GM12878 (cell line): ENCODE measurements around the gene NEU1. TPM values are rescaled to one million over a fixed set of nuclear protein-coding genes. Genes with fewer than 3 reads are reported as not detected.

Source experiments
- CHD1 ChIP-seq: IDR thresholded peaks from 2 replicates; pipeline ENCODE4 v1.6.1; 2012; ENCODE audit warnings: low read depth, low read length, improper control_type of control experiment
- GABPA ChIP-seq: IDR thresholded peaks from 2 replicates; pipeline ENCODE4 v1.6.1; 2014; ENCODE audit warnings: antibody characterized with exemption, low read depth, mild to moderate bottlenecking, inconsistent platforms
- JUNB ChIP-seq: IDR thresholded peaks from 2 replicates; pipeline ENCODE4 v1.6.1; 2016; ENCODE audit warnings: antibody characterized with exemption, mild to moderate bottlenecking
- LARP7 ChIP-seq: fragments of 450-650 bp; IDR thresholded peaks from 2 replicates; pipeline ENCODE4 v1.6.1; 2017; ENCODE audit warnings: mild to moderate bottlenecking
- PML ChIP-seq: IDR thresholded peaks from 2 replicates; pipeline ENCODE4 v1.6.1; 2012; ENCODE audit warnings: low read length, inconsistent platforms
- POLR2A ChIP-seq: IDR thresholded peaks from 2 replicates; pipeline ENCODE4 v1.6.1; 2011; ENCODE audit warnings: low read depth, mild to moderate bottlenecking, low read length
- POLR2AphosphoS2 ChIP-seq: IDR thresholded peaks from 2 replicates; pipeline ENCODE4 v1.6.1; 2011; ENCODE audit warnings: low read depth, mild to moderate bottlenecking, low read length, improper control_type of control experiment, moderate library complexity
- RCOR1 ChIP-seq: conservative IDR thresholded peaks from 2 replicates; pipeline ENCODE4 v1.6.1; 2012; ENCODE audit warnings: low read depth, low read length, improper control_type of control experiment
- TARDBP ChIP-seq: IDR thresholded peaks from 2 replicates; pipeline ENCODE4 v1.6.1; 2016; ENCODE audit warnings: borderline replicate concordance
- TCF3 ChIP-seq: IDR thresholded peaks from 2 replicates; pipeline ENCODE4 v1.6.1; 2012; ENCODE audit warnings: low read depth, mild to moderate bottlenecking, low read length, borderline replicate concordance; ENCODE audit not compliant: insufficient read depth
- polyA plus RNA-seq, 11 experiments: library from polyadenylated mRNA; depleted of rRNA in 4 of 11; unstranded in 6 of 11; stranded (reverse) in 5 of 11; fragments of >200 nt; fragmentation: Nextera tagmentation in 4 of 11; fragmentation: Illumina TruSeq in 1 of 11; extraction: Ambion mirVana in 4 of 11; extraction: Trizol in 1 of 11; gene quantifications; 1 replicate in 1 of 11; 2 replicates in 10 of 11; pipeline versions ENCODE4 v1.2.1 to v1.2.3, GENCODE V29; 2011 to 2016; ENCODE audit warnings: inconsistent platforms in 2 of 11, missing spikeins in 2 of 11, low read depth in 1 of 11
- total RNA-seq, 4 experiments: library from RNA; depleted of rRNA in 3 of 4; stranded (reverse); fragments of >200 nt in 3 of 4; fragmentation: Illumina TruSeq in 1 of 4; extraction: Trizol in 1 of 4; gene quantifications; 2 replicates each; pipeline versions ENCODE4 v1.2.1 to v1.2.3, GENCODE V29; 2013 to 2021
- TF ChIP-seq, protein P1 (sequence below): fragments of 450-650 bp; IDR thresholded peaks from 2 replicates; pipeline ENCODE4 v1.6.1; 2018; ENCODE audit warnings: borderline replicate concordance, mild to moderate bottlenecking; ENCODE audit not compliant: partially characterized antibody
- TF ChIP-seq, protein P2 (sequence below): fragments of 450-650 bp; formaldehyde crosslinking; IDR thresholded peaks from 2 replicates; pipeline ENCODE4 v1.5.0; 2022; ENCODE audit warnings: mild to moderate bottlenecking, missing genetic modification characterization
- TF ChIP-seq, protein P3 (sequence below): fragments of 150-350 bp; IDR thresholded peaks from 2 replicates; pipeline ENCODE4 v1.6.1; 2016; ENCODE audit warnings: low read depth, low read length
- TF ChIP-seq, protein P4 (sequence below): fragments of 450-650 bp; IDR thresholded peaks from 2 replicates; pipeline ENCODE4 v1.6.1; 2017; ENCODE audit warnings: low read depth, mild to moderate bottlenecking, moderate library complexity
- TF ChIP-seq, protein P5 (sequence below): fragments of 450-650 bp; formaldehyde crosslinking; IDR thresholded peaks from 2 replicates; pipeline ENCODE4 v1.4.0; 2022; ENCODE audit warnings: mild to moderate bottlenecking, moderate library complexity

Gene NEU1
- total and polyA plus RNA-seq, 10 of the 15 experiments (the other 5 are each of a cell fraction or from before 2014, with no cell fraction given) = 7.2 to 26.9 (median 21.6) TPM

DNA sequence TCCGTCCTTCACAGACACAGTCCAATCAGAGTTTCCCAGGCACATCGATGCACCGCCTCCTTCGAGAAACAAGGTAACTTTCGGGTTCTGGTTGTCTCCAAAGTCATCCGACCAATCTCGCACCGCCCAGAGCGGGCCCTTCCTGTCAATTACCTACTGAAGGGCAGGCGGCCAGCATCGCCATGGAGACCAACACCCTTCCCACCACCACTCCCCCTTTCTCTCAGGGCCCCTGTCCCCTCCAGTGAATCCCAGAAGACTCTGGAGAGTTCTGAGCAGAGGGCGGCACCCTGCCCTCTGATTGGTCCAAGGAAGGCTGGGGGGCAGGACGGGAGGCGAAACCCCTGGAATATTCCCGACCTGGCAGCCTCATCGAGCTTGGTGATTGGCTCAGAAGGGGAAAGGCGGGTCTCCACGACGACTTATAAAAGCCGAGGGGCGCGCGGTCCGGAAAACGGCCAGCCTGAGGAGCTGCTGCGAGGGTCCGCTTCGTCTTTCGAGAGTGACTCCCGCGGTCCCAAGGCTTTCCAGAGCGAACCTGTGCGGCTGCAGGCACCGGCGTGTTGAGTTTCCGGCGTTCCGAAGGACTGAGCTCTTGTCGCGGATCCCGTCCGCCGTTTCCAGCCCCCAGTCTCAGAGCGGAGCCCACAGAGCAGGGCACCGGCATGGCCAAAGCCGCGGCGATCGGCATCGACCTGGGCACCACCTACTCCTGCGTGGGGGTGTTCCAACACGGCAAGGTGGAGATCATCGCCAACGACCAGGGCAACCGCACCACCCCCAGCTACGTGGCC lies 35.1 kb downstream of the NEU1 start, which contains the start of gene HSPA1B (continued):
- TF ChIP-seq, protein P1, sequence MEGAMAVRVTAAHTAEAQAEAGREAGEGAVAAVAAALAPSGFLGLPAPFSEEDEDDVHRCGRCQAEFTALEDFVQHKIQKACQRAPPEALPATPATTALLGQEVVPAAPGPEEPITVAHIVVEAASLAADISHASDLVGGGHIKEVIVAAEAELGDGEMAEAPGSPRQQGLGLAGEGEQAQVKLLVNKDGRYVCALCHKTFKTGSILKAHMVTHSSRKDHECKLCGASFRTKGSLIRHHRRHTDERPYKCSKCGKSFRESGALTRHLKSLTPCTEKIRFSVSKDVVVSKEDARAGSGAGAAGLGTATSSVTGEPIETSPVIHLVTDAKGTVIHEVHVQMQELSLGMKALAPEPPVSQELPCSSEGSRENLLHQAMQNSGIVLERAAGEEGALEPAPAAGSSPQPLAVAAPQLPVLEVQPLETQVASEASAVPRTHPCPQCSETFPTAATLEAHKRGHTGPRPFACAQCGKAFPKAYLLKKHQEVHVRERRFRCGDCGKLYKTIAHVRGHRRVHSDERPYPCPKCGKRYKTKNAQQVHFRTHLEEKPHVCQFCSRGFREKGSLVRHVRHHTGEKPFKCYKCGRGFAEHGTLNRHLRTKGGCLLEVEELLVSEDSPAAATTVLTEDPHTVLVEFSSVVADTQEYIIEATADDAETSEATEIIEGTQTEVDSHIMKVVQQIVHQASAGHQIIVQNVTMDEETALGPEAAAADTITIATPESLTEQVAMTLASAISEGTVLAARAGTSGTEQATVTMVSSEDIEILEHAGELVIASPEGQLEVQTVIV = no peak
- TF ChIP-seq TCF3 (0 out of 2 replicates have a peak, but pooled peaks have one; percentile 53), POLR2A (peak; percentile 95), GABPA (no peak), LARP7 (peak; percentile 66; the same call in 1 of the 2 replicates), POLR2AphosphoS2 (peak; percentile 93), TARDBP (no peak), CHD1 (no peak), PML (peak; percentile 93), JUNB (no peak), RCOR1 (0 out of 2 replicates have a peak, but pooled peaks have one; percentile 82)
- TF ChIP-seq, protein P2, sequence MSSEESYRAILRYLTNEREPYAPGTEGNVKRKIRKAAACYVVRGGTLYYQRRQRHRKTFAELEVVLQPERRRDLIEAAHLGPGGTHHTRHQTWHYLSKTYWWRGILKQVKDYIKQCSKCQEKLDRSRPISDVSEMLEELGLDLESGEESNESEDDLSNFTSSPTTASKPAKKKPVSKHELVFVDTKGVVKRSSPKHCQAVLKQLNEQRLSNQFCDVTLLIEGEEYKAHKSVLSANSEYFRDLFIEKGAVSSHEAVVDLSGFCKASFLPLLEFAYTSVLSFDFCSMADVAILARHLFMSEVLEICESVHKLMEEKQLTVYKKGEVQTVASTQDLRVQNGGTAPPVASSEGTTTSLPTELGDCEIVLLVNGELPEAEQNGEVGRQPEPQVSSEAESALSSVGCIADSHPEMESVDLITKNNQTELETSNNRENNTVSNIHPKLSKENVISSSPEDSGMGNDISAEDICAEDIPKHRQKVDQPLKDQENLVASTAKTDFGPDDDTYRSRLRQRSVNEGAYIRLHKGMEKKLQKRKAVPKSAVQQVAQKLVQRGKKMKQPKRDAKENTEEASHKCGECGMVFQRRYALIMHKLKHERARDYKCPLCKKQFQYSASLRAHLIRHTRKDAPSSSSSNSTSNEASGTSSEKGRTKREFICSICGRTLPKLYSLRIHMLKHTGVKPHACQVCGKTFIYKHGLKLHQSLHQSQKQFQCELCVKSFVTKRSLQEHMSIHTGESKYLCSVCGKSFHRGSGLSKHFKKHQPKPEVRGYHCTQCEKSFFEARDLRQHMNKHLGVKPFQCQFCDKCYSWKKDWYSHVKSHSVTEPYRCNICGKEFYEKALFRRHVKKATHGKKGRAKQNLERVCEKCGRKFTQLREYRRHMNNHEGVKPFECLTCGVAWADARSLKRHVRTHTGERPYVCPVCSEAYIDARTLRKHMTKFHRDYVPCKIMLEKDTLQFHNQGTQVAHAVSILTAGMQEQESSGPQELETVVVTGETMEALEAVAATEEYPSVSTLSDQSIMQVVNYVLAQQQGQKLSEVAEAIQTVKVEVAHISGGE (CRISPR knock-in tag) = 0 out of 2 replicates have a peak, but pooled peaks have one; percentile 14
- TF ChIP-seq, protein P3, sequence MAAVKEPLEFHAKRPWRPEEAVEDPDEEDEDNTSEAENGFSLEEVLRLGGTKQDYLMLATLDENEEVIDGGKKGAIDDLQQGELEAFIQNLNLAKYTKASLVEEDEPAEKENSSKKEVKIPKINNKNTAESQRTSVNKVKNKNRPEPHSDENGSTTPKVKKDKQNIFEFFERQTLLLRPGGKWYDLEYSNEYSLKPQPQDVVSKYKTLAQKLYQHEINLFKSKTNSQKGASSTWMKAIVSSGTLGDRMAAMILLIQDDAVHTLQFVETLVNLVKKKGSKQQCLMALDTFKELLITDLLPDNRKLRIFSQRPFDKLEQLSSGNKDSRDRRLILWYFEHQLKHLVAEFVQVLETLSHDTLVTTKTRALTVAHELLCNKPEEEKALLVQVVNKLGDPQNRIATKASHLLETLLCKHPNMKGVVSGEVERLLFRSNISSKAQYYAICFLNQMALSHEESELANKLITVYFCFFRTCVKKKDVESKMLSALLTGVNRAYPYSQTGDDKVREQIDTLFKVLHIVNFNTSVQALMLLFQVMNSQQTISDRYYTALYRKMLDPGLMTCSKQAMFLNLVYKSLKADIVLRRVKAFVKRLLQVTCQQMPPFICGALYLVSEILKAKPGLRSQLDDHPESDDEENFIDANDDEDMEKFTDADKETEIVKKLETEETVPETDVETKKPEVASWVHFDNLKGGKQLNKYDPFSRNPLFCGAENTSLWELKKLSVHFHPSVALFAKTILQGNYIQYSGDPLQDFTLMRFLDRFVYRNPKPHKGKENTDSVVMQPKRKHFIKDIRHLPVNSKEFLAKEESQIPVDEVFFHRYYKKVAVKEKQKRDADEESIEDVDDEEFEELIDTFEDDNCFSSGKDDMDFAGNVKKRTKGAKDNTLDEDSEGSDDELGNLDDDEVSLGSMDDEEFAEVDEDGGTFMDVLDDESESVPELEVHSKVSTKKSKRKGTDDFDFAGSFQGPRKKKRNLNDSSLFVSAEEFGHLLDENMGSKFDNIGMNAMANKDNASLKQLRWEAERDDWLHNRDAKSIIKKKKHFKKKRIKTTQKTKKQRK = no peak
- TF ChIP-seq, protein P4, sequence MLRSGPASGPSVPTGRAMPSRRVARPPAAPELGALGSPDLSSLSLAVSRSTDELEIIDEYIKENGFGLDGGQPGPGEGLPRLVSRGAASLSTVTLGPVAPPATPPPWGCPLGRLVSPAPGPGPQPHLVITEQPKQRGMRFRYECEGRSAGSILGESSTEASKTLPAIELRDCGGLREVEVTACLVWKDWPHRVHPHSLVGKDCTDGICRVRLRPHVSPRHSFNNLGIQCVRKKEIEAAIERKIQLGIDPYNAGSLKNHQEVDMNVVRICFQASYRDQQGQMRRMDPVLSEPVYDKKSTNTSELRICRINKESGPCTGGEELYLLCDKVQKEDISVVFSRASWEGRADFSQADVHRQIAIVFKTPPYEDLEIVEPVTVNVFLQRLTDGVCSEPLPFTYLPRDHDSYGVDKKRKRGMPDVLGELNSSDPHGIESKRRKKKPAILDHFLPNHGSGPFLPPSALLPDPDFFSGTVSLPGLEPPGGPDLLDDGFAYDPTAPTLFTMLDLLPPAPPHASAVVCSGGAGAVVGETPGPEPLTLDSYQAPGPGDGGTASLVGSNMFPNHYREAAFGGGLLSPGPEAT = peak; percentile 63; the same call in 1 of the 2 replicates
- TF ChIP-seq, protein P5, sequence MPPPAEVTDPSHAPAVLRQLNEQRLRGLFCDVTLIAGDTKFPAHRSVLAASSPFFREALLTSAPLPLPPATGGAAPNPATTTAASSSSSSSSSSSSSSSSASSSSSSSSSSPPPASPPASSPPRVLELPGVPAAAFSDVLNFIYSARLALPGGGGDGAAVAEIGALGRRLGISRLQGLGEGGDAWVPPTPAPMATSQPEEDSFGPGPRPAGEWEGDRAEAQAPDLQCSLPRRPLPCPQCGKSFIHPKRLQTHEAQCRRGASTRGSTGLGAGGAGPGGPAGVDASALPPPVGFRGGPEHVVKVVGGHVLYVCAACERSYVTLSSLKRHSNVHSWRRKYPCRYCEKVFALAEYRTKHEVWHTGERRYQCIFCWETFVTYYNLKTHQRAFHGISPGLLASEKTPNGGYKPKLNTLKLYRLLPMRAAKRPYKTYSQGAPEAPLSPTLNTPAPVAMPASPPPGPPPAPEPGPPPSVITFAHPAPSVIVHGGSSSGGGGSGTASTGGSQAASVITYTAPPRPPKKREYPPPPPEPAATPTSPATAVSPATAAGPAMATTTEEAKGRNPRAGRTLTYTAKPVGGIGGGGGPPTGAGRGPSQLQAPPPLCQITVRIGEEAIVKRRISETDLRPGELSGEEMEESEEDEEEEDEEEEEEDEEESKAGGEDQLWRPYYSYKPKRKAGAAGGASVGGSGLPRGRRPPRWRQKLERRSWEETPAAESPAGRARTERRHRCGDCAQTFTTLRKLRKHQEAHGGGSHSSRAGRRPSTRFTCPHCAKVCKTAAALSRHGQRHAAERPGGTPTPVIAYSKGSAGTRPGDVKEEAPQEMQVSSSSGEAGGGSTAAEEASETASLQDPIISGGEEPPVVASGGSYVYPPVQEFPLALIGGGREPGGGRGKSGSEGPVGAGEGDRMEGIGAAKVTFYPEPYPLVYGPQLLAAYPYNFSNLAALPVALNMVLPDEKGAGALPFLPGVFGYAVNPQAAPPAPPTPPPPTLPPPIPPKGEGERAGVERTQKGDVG = no peak
